Bronchial epithelial cell (primary cell): Measurements from ENCODE around the gene CFL2. TPM values are rescaled to one million over a fixed set of nuclear protein-coding genes. Genes with fewer than 3 reads are reported as not detected.

ENCODE experiments used
- DNase-seq: peaks from one replicate; pipeline ENCODE4 v3.0.0-alpha.2; 2010; ENCODE audit warnings: low read depth
- FAIRE-seq: peaks from 2 replicates; lab custom pipeline; 2011; peaks lifted over from hg19 to GRCh38; lab: Jason Lieb, UNC
- H3K27me3 ChIP-seq: 2 replicates; pipeline ENCODE4 v1.5.1; 2011; ENCODE audit warnings: low read length; ENCODE audit not compliant: control insufficient read depth, insufficient read depth
- H3K36me3 ChIP-seq: 2 replicates; pipeline ENCODE4 v1.5.1; 2011; ENCODE audit warnings: low read length; ENCODE audit not compliant: control insufficient read depth, insufficient read depth
- H3K4me3 ChIP-seq: 2 replicates; pipeline ENCODE4 v1.5.1; 2011; ENCODE audit warnings: mild to moderate bottlenecking, low read depth, low read length, control low read depth
- CTCF ChIP-seq: IDR thresholded peaks from 2 replicates; pipeline ENCODE4 v1.5.1; 2011; ENCODE audit warnings: mild to moderate bottlenecking, moderate library complexity, low read length, control low read depth, inconsistent platforms; ENCODE audit not compliant: insufficient read depth, severe bottlenecking
- total RNA-seq: library from RNA; depleted of rRNA; stranded (reverse); fragments of >200 nt; gene quantifications from 2 replicates; pipeline ENCODE4 v1.2.1, GENCODE V29; 2014

The CFL2 gene
- total RNA-seq, 1 donor from 2014 or later, result 17.9 TPM

DNA sequence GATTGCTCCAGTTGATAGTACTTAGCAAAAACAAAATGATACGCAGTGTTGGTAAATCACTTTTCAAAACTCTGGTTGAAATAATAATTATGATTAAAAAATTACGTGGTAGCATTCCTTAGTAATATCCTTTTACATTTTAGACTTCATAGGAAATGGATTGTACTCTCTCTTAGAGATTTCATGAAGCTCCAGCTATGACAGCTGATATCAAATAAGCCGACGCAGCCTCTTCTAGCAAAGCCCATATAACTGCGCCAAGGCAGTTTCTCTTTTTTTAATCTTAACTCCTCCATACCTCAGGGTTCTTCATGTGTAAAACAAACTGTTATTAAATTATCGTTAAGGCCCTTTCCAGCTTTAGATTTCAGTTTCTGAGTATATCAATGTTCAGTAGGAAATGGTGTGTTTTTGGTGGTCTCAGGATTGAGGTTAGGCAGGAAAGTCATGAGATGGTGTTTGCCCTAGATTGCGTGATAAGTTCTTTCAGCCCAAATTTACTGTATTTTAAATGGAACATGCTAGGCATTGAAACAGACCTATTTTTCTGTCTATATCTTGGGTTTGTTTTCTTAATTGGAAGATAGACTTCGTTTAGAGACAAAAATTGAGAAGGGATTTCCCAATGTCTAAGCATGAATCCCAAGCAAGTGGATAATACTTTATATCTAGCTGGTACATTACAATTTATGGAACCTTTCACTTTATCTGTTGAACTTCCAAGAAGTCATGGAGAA is 902 bp upstream of the CFL2 start:
- no peak for DNase-seq
- Histone ChIP-seq H3K27me3 (no peaks in the 10 kb centered on the region), H3K4me3 (peak overlapping the region; percentile 83), H3K36me3 (no peaks in the 10 kb centered on the region)
- no peak for TF ChIP-seq CTCF
- no peak for FAIRE-seq

DNA sequence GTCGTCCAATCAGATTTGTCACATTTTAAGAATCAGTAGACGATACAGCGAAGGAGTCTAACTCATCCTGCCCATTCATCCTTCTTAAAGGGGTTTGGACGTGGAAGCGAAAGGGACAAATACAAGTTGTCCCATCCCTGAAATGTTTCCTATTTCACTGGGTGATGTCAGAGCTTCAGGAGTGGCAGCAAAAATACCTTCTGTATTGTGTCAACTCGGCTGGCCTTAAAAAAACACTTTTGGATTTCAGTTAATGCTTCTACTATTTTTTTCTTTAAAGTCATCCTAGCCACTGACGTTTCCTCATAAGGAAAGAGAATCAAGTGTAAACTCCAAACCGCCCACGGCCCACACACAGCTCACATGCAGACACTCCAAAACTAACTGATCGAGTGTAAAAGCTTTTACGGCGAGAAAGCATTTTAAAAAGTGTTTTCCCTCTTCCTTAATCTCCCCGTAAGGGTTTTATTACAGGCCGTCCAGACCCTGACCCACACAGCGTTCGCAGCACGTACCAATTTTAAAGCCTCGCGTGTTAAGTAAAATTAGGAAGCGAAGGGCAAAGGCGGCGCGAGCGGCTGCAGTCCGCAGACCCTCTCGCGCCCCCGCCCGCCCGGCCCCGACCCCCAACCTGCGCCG is 593 bp downstream of the CFL2 start:
- peak; percentile 72 for DNase-seq
- Histone ChIP-seq H3K4me3 (peak overlapping the region; percentile 83), H3K27me3 (no peaks in the 10 kb centered on the region), H3K36me3 (no peaks in the 10 kb centered on the region)
- no peak for TF ChIP-seq CTCF
- no peak for FAIRE-seq

GRCh38 chr14:34713122-34713680 is 1.2 kb downstream of the CFL2 start:
- Histone ChIP-seq H3K27me3 (no peaks in the 10 kb centered on the region), H3K4me3 (peak overlapping the region; percentile 83), H3K36me3 (no peaks in the 10 kb centered on the region)
- DNase-seq (no peak), FAIRE-seq (no peak)
- no peak for TF ChIP-seq CTCF

DNA sequence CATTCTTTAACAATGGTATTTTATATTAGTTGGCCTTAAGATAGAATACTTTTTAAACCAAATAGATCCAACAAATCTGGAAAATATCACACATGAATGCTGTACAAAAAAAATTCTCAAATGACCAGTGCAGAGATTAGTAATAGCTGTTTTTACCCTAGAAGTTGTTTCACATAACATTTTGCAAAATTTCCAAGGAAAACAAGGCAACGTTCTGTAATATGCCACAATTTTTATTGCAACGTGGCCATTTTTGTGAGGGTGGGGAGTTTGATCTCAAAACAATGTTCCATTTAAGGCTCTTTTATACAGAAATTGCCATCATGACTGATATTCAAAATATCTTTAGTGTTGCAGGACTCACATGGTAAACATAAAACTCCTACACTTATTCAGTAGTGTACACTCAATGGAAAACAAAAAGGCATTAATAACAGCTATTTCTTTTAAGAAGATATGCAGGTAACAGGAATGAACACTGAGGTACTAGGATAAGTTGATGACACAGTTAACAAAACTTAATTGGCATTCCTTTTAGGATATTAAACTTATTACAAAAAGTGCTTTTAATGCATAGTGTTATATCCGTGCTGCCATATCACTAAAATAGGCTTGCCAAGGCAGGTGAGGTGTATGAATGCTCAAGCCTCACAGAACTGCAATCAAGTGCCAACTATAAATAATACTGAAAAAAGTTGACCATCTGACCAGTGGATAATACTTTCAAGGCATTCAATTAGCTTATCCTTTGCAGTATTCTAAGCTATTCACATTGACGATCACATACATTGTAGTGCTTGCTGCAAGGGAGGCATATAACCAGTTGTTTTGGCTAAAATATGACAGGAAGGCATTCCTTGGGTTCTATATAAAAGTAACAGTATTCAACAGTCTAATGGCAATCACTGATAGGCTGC is 2.3 kb downstream of the CFL2 start:
- FAIRE-seq, result no peak

More for the DNA sequence above, 2.3 kb downstream of the CFL2 start:
- Histone ChIP-seq H3K36me3 (no peaks in the 10 kb centered on the region), H3K27me3 (no peaks in the 10 kb centered on the region), H3K4me3 (no peak overlapping the region)
- no peak for DNase-seq
- TF ChIP-seq CTCF, result no peak
